ENCODE data around the gene PSMC5.

- no peak for TF ChIP-seq RFX5 (IDR thresholded peaks at IDR 0.05; ENCODE audit: low read depth, low read length)
- TF ChIP-seq SMARCA5 (IDR thresholded peaks at IDR 0.05), result no peak
- no peak for TF ChIP-seq GMEB1 (CRISPR knock-in tag; IDR thresholded peaks at IDR 0.05)
- no peak for TF ChIP-seq ZNF830 (CRISPR knock-in tag; IDR thresholded peaks at IDR 0.05)
- no peak for TF ChIP-seq NR2C2 (CRISPR knock-in tag; IDR thresholded peaks at IDR 0.05)
- no peak for TF ChIP-seq NR2C2 (tag; IDR thresholded peaks at IDR 0.05)
- TF ChIP-seq POLR3A (IDR thresholded peaks at IDR 0.05; ENCODE audit: borderline replicate concordance, extremely low read depth, insufficient read depth, insufficient read length), result no peak
- TF ChIP-seq EGR1 (conservative IDR thresholded peaks at IDR 0.05), result no peak
- TF ChIP-seq HDAC6 (IDR thresholded peaks at IDR 0.05; ENCODE audit: low read depth, low read length), result no peak
- TF ChIP-seq KAT7 (CRISPR knock-in tag; IDR thresholded peaks at IDR 0.05; ENCODE audit: borderline replicate concordance), result no peak
- no peak for TF ChIP-seq LARP7 (IDR thresholded peaks at IDR 0.05)
- TF ChIP-seq CTCF (IDR thresholded peaks at IDR 0.05 in 2 of 3, conservative IDR thresholded peaks at IDR 0.05 in 1 of 3; ENCODE audit: insufficient read depth in 2 of 3, low read depth in 1 of 3, low read length in 3 of 3), result no peak
- no peak for TF ChIP-seq KLF6 (CRISPR knock-in tag; IDR thresholded peaks at IDR 0.05; ENCODE audit: borderline replicate concordance)
- TF ChIP-seq ZNF778 (CRISPR knock-in tag; IDR thresholded peaks at IDR 0.05), result no peak
- TF ChIP-seq CC2D1A (IDR thresholded peaks at IDR 0.05), result no peak
These were observed 7.4 kb upstream of the PSMC5 start for GRCh38 chr17:63819585-63820537.

All from K562 (cell line).